Gastrocnemius medialis (tissue), 4 donors: ENCODE measurements around the gene AP5S1.
"Not testable (repeated sequence)": the region's sequence is repeated elsewhere in the genome, so short reads cannot be mapped to it uniquely, and the experiment has no call there.

Source experiments
- POLR2A ChIP-seq, 2 donors: fragments of 450-650 bp; IDR thresholded peaks; one replicate each; pipeline ENCODE4 v1.6.1; 2017; ENCODE audit warnings: antibody characterized with exemption in 2 of 2, mild to moderate bottlenecking in 2 of 2, moderate library complexity in 2 of 2
- TF ChIP-seq, protein P1 (sequence below), 5 experiments: fragments of 450-650 bp in 3 of 5; fragments of 200-600 bp in 2 of 5; sonication (generic) in 2 of 5; IDR thresholded peaks in 4 of 5; conservative IDR thresholded peaks in 1 of 5; 1 replicate in 4 of 5; 2 replicates in 1 of 5; pipeline ENCODE4 v1.5.1; 2016 to 2019; ENCODE audit warnings: antibody characterized with exemption in 5 of 5, mild to moderate bottlenecking in 3 of 5, moderate library complexity in 3 of 5

DNA sequence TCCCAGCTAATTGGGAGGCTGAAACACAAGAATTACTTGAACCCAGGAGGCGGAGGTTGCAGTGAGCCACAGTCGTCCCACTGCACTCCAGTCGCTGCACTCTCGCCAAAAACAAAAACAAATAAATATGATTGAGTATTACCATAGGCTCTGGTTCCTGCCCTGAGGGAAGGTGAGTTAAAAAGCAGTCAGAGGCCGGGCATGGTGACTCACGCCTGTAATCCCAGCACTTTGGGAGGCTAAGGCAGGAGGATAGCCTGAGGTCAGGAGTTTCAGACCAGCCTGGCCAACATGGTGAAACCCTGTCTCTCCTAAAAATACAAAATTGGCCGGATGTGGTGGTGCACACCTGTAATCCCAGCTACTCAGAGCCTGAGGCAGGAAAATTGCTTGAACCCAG, 19.9 kb downstream of the AP5S1 start:
- TF ChIP-seq, protein P1, sequence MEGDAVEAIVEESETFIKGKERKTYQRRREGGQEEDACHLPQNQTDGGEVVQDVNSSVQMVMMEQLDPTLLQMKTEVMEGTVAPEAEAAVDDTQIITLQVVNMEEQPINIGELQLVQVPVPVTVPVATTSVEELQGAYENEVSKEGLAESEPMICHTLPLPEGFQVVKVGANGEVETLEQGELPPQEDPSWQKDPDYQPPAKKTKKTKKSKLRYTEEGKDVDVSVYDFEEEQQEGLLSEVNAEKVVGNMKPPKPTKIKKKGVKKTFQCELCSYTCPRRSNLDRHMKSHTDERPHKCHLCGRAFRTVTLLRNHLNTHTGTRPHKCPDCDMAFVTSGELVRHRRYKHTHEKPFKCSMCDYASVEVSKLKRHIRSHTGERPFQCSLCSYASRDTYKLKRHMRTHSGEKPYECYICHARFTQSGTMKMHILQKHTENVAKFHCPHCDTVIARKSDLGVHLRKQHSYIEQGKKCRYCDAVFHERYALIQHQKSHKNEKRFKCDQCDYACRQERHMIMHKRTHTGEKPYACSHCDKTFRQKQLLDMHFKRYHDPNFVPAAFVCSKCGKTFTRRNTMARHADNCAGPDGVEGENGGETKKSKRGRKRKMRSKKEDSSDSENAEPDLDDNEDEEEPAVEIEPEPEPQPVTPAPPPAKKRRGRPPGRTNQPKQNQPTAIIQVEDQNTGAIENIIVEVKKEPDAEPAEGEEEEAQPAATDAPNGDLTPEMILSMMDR (IDR thresholded peaks at IDR 0.05 in 4 of 5, conservative IDR thresholded peaks at IDR 0.05 in 1 of 5) = not testable (repeated sequence)
- not testable (repeated sequence) for TF ChIP-seq POLR2A (IDR thresholded peaks at IDR 0.05)
